Muscle of back (tissue), 13 donors: ENCODE measurements around the gene ZNF625. TPM values are rescaled to one million over a fixed set of nuclear protein-coding genes. Genes with fewer than 3 reads are reported as not detected.

Source experiments
- DNase-seq, 3 donors: peaks; one replicate each; pipeline versions ENCODE4 v3.0.0 to v3.0.0-alpha.2; 2013
- long read RNA-seq, 9 donors: transcript quantifications; one replicate each; lab custom pipeline, GENCODE V29; 2026
- polyA plus RNA-seq, 10 donors: library from polyadenylated mRNA; unstranded; fragments of 120-200 nt; gene quantifications; one replicate each; pipeline ENCODE4 v1.2.1, GENCODE V29; 2013; ENCODE audit not compliant: insufficient read length in 10 of 10

Gene ZNF625
- polyA plus RNA-seq, result 1 to 10 TPM; 3.8 to 7.4 (median 5.3) TPM
- long read RNA-seq, donor 1, result 0 reads
- long read RNA-seq, donor 2, partial matches to known transcripts, result 0 of 1 reads
- long read RNA-seq, donor 2, other reads (novel, unspliced or antisense), result 0 of 1 reads
- long read RNA-seq, donor 3, result 0 reads
- long read RNA-seq, donor 4, result 0 reads
- long read RNA-seq, donor 5, partial matches to known transcripts, result 0 of 2 reads
- long read RNA-seq, donor 5, other reads (novel, unspliced or antisense), result 0 of 2 reads
- long read RNA-seq, donor 6, partial matches to known transcripts, result 0 of 1 reads
- long read RNA-seq, donor 6, other reads (novel, unspliced or antisense), result 0 of 1 reads
- long read RNA-seq, donor 7, partial matches to known transcripts, result 0 of 1 reads
- long read RNA-seq, donor 7, other reads (novel, unspliced or antisense), result 0 of 1 reads
- long read RNA-seq, donor 8, partial matches to known transcripts, result 0 of 2 reads
- long read RNA-seq, donor 8, other reads (novel, unspliced or antisense), result 0 of 2 reads
- long read RNA-seq, donor 9, result 0 reads

GRCh38 chr19:12156223-12157058 is at the start of gene ZNF625:
TSS of gene ZNF625 (minus strand) at chr19:12156734. CDS start at chr19:12156558, 176 bp downstream.
- peak; percentile 85 to 94 (median 86) for DNase-seq

GRCh38 chr19:12205296-12205695 is 48.8 kb upstream of the ZNF625 start:
- DNase-seq, result no peak

GRCh38 chr19:12202250-12202649 is 45.7 kb upstream of the ZNF625 start:
- DNase-seq, result peak in 1 of 3 donors; percentile 7

- no peak for DNase-seq
Observed at GRCh38 chr19:12199757-12200419, 43.4 kb upstream of the ZNF625 start.

- no peak for DNase-seq
Observed at GRCh38 chr19:12198136-12198535, 41.6 kb upstream of the ZNF625 start.

- peak; percentile 75 to 92 (median 85) for DNase-seq
Observed at GRCh38 chr19:12194827-12195731, 38.5 kb upstream of the ZNF625 start.

GRCh38 chr19:12187625-12188024 is 31.1 kb upstream of the ZNF625 start:
- DNase-seq, result no peak

GRCh38 chr19:12180377-12180776 is 23.8 kb upstream of the ZNF625 start:
- no peak for DNase-seq

- DNase-seq, result no peak
Observed at GRCh38 chr19:12166626-12167025, 10.1 kb upstream of the ZNF625 start.

- DNase-seq, result no peak
Observed at GRCh38 chr19:12163826-12164225, 7.3 kb upstream of the ZNF625 start.

- peak; percentile 95 to 98 (median 95) for DNase-seq
Observed at GRCh38 chr19:12162882-12163806, 6.6 kb upstream of the ZNF625 start, which contains the start of gene ZNF136. TSS of gene ZNF136 (plus strand) at chr19:12163096. CDS start at chr19:12163204, 108 bp downstream.

- DNase-seq, result no peak
Observed at GRCh38 chr19:12162513-12162881, 6.0 kb upstream of the ZNF625 start.

- DNase-seq, result no peak
Observed at GRCh38 chr19:12159773-12160414, 3.4 kb upstream of the ZNF625 start.

GRCh38 chr19:12155324-12155860 is 1.1 kb downstream of the ZNF625 start:
- peak in 1 of 3 donors; percentile 43 for DNase-seq

- DNase-seq, result no peak
Observed at GRCh38 chr19:12145348-12145747, 11.2 kb downstream of the ZNF625 start.

GRCh38 chr19:12141405-12141736 is 15.2 kb downstream of the ZNF625 start:
- no peak for DNase-seq

GRCh38 chr19:12140545-12141404 is 15.8 kb downstream of the ZNF625 start:
- peak; percentile 85 to 94 (median 91) for DNase-seq
